AG09319 (cell line): ENCODE measurements around the gene CEMIP2.
"Not testable (repeated sequence)": the region's sequence is repeated elsewhere in the genome, so short reads cannot be mapped to it uniquely, and the experiment has no call there.

Experiments used
- DNase-seq: peaks from one replicate; pipeline ENCODE4 v3.0.0-alpha.2; 2010; ENCODE audit warnings: low read depth; ENCODE audit errors: extremely low read depth
- TF ChIP-seq, protein P1 (sequence below): IDR thresholded peaks from 2 replicates; pipeline ENCODE4 v1.5.1; 2011; ENCODE audit warnings: low read depth, mild to moderate bottlenecking, inconsistent platforms, low read length, moderate library complexity

The CEMIP2 gene

DNA sequence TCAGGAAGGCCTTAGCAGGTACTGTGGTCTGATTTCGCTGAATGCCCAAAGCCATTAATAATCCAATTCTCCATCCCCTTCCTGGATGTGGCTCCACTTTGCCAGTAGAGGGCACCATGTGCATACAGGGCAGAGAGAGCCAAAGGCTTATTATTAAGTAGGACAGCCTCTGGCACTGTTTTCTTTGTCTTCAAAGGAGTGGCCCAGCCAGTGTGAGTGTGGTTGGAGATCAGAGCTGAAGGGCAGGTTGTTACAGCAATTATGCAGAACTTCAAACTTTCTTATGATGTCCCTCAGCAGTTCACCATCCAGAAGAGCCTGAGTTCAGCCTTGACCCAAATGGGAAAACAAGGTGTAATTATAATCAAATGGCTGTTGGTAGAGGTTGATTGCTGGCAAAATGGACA, 38.6 kb upstream of the CEMIP2 start:
- peak; percentile 37 for DNase-seq

DNA sequence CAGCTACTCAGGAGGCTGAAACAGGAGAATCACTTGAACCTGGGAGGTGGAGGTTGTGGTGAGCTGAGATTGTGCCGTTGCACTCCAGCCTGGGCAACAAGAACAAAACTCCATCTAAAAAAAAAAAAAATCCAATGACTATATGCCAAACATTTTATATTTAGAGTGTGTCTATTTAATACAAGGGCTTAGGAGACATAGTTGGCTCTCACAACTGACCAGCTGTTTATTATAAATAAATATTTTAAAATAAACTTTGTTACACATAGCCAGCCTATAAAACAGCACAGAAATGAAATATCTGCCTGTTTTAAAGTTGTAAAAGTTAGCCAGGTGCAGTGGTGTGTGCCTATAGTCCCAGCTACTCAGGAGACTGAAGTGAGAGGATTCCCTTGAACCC, 36.8 kb upstream of the CEMIP2 start:
- DNase-seq = not testable (repeated sequence)

More for the DNA sequence above, 38.6 kb upstream of the CEMIP2 start:
- TF ChIP-seq, protein P1, sequence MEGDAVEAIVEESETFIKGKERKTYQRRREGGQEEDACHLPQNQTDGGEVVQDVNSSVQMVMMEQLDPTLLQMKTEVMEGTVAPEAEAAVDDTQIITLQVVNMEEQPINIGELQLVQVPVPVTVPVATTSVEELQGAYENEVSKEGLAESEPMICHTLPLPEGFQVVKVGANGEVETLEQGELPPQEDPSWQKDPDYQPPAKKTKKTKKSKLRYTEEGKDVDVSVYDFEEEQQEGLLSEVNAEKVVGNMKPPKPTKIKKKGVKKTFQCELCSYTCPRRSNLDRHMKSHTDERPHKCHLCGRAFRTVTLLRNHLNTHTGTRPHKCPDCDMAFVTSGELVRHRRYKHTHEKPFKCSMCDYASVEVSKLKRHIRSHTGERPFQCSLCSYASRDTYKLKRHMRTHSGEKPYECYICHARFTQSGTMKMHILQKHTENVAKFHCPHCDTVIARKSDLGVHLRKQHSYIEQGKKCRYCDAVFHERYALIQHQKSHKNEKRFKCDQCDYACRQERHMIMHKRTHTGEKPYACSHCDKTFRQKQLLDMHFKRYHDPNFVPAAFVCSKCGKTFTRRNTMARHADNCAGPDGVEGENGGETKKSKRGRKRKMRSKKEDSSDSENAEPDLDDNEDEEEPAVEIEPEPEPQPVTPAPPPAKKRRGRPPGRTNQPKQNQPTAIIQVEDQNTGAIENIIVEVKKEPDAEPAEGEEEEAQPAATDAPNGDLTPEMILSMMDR = peak; percentile 95

DNA sequence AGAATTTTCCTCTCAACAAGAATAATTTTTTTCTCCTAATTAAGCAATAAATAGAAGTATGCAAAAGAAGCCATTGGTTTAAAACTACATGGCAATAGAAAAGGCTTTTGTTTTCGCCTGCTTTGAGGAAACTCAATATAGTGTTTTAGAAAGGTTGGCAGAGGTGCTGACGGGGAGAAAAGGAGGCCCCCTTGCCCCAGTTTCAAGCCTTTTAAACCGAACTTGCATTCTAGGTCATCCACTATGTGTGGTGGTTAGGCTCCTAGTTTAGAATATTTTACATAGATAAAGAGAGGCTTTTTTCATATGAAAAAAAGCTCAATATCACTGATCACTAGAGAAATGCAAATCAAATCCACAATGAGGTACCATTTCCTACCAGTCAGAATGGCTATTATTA, 33.5 kb upstream of the CEMIP2 start:
- no peak for DNase-seq
- TF ChIP-seq, protein P1 = no peak

DNA sequence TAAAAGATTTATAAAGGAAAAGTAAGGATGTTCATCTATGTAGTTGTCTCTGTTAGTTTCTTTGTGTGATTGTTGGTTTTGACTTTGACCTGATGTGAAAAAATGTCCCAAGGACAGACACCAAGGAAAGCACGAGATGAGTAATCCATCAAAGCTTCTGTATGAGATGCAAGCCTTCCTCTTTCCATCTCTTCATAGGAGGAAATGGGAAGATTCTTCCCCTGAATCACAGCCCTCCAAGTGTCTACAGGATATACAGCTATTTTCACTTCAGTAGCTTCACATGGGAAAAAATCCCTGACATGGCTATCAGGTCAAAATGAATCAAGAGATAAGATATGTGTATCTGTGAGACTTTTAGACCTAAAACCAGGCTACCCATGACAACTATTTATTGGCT, 29.0 kb upstream of the CEMIP2 start:
- TF ChIP-seq, protein P1 = no peak

DNA sequence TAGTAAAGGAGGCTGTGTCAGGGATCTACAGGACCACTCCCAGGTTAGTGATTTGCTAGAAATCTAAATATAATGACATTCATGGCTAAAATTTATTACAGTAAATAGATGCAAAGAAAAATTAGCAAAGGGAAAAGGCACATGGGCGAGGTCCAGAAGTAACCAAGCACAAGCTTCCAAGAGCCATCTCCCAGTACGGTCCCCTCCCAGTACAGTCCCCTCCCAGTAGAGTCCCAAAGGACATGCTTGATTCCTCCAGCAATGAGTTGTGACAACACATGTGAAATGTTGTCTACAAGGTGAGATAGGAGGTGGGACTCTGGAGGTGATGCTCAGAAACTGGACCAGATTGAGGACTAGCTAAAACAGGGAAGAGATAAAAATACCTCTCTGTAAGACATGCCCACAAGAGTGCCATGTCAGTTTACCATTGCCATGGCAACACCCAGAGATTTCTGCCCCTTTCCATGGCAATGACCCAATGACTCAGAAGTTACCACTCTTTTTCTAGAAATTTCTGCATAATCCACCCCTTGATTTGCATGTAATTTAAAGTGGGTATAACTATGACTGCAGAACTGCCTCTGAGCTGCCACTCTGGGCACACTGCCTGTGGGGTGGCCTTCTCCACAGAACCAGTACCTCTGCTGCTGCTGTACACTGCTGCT, 27.9 kb upstream of the CEMIP2 start:
- DNase-seq = no peak
- TF ChIP-seq, protein P1 = no peak

More for the DNA sequence above, 29.0 kb upstream of the CEMIP2 start:
- no peak for DNase-seq

DNA sequence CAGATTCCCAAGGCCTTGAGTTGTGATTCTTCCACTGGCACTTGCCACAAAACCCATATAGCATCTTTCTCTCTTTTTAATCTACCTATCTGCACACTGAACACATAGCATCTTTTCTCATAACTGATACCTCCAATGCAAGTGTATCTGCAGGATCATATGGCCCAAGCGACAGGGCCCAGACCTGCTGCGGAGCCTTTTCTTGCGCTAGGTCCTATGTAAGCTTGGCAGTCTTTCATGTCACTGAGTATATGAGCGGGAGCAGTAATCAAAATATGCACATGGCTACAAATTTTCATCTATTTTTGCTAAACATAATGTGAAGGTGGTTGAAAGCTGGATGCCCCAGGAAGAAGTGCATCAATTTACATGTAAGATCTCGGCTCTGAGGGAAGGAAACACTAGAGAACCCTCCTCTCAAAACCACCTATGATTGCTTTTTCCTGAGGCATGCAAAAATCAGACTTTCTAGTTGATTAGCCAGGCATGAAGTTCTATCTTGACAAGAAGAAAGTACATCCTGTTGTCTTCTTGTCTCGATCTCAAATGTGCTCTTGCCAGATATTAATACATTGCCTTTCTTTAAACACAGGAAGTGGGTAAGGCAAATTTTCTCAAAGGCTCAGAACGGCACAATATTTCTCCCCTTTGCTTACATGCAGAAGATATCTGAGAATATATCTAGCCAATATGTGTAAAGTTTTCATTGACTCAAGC, 26.9 kb upstream of the CEMIP2 start:
- TF ChIP-seq, protein P1 = no peak
- DNase-seq = no peak

DNA sequence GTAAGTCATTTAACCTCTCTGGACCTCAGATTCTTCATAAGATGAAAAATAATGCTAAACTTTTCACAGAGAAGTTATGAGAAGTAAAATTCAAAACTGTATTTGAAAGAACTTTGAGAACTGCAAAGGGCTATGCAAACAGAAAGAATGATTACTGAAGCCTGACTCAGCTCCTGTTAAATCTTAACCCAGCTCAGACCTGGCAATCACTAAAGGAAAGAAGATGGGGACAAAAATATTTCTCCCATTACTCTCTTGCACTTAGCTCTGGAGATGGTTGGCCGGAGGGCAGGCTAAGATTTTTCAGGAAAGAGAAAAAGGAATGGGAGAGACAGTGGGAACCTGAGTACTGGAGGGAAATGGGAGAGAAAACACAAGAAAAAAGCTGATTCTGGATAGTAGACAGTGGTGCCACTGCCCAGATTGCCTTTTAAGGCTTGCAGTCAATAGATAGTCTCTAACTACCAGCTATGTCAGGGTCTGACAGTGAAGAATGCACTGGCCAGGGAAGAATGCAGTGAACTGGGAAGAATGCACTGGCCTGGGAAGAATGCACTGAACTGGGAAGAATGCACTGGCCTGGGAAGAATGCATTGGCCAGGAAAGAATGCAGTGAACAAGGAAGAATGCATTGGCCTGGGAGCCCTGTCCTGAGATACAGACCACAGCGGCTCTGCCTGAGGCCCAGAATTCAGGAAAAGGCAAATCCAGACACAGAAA, 25.2 kb upstream of the CEMIP2 start:
- DNase-seq = no peak
- TF ChIP-seq, protein P1 = no peak
